HepG2 (cell line): ENCODE data around the gene SNRPD2. TPM values are rescaled to one million over a fixed set of nuclear protein-coding genes. Genes with fewer than 3 reads are reported as not detected.
A peak's percentile ranks its signal among the peaks of the same experiment; 100 is the strongest.

Experiments used
- BRD4 ChIP-seq: sonication (generic); formaldehyde crosslinking; IDR thresholded peaks from 2 replicates; pipeline ENCODE4 v1.4.0; 2020; ENCODE audit warnings: missing genetic modification reagents
- EZH2 ChIP-seq: conservative IDR thresholded peaks from 2 replicates; pipeline ENCODE4 v1.6.1; 2012; ENCODE audit warnings: mild to moderate bottlenecking, low read depth, low read length, moderate library complexity
- FOXP1 ChIP-seq, 2 experiments: fragments of 450-650 bp in 1 of 2; IDR thresholded peaks; 2 replicates each; pipeline ENCODE4 v1.6.1; 2017 to 2018; ENCODE audit warnings: antibody characterized with exemption in 1 of 2
- KAT8 ChIP-seq: IDR thresholded peaks from 2 replicates; pipeline ENCODE4 v1.6.1; 2016; ENCODE audit warnings: missing genetic modification reagents, missing compliant biosample characterization
- MED1 ChIP-seq: sonication (generic); formaldehyde crosslinking; IDR thresholded peaks from 2 replicates; pipeline ENCODE4 v1.4.0; 2020; ENCODE audit warnings: missing genetic modification reagents
- POLR2A ChIP-seq, 2 experiments: IDR thresholded peaks; 2 replicates each; pipeline ENCODE4 v1.6.1; 2011; ENCODE audit warnings: low read depth in 2 of 2, low read length in 2 of 2, mild to moderate bottlenecking in 1 of 2, moderate library complexity in 1 of 2; ENCODE audit not compliant: insufficient read depth in 1 of 2
- RXRA ChIP-seq: sonication (generic); formaldehyde crosslinking; IDR thresholded peaks from 2 replicates; pipeline ENCODE4 v1.5.1; 2020; ENCODE audit warnings: missing genetic modification reagents
- SIX4 ChIP-seq: sonication (generic); formaldehyde crosslinking; IDR thresholded peaks from 2 replicates; pipeline ENCODE4 v1.4.0; 2020; ENCODE audit warnings: missing genetic modification reagents
- SRSF1 ChIP-seq: fragments of 200-400 bp; formaldehyde crosslinking; optimal IDR thresholded peaks from 2 replicates; pipeline ENCODE3; 2017; ENCODE audit warnings: mild to moderate bottlenecking, low read depth, low read length, moderate library complexity
- TP53 ChIP-seq: sonication (generic); formaldehyde crosslinking; conservative IDR thresholded peaks from 2 replicates; pipeline ENCODE4 v1.4.0; 2020; ENCODE audit warnings: missing genetic modification reagents
- ZIK1 ChIP-seq: sonication (generic); formaldehyde crosslinking; IDR thresholded peaks from 2 replicates; pipeline ENCODE4 v1.5.0; 2020; ENCODE audit warnings: mild to moderate bottlenecking, low read depth, missing genetic modification reagents, borderline replicate concordance
- ZNF280D ChIP-seq: sonication (generic); formaldehyde crosslinking; IDR thresholded peaks from 2 replicates; pipeline ENCODE4 v1.5.1; 2020; ENCODE audit warnings: mild to moderate bottlenecking, missing genetic modification reagents
- ZNF549 ChIP-seq: sonication (generic); formaldehyde crosslinking; IDR thresholded peaks from 2 replicates; pipeline ENCODE4 v1.5.0; 2020; ENCODE audit warnings: missing genetic modification reagents
- ZNF605 ChIP-seq: sonication (generic); formaldehyde crosslinking; IDR thresholded peaks from 2 replicates; pipeline ENCODE4 v1.8.0; 2022; ENCODE audit warnings: mild to moderate bottlenecking, missing genetic modification reagents
- polyA plus RNA-seq, 8 experiments: library from polyadenylated mRNA; depleted of rRNA in 3 of 8; stranded (reverse) in 7 of 8; unstranded in 1 of 8; fragments of >200 nt; fragmentation: Illumina TruSeq in 4 of 8; extraction: Trizol in 4 of 8; gene quantifications; 2 replicates each; pipeline versions ENCODE4 v1.2.1 to v1.2.3, GENCODE V29; 2011 to 2016; ENCODE audit warnings: low read depth in 4 of 8, missing spikeins in 1 of 8, mixed read lengths in 1 of 8; ENCODE audit not compliant: insufficient read depth in 1 of 8
- total RNA-seq, 5 experiments: library from RNA; depleted of rRNA; stranded (reverse); fragments of >200 nt; fragmentation: Illumina TruSeq; extraction: Trizol; gene quantifications; 2 replicates each; pipeline ENCODE4 v1.2.3, GENCODE V29; 2016; ENCODE audit warnings: low read depth in 1 of 5
- TF ChIP-seq, protein P1 (sequence below): sonication (generic); formaldehyde crosslinking; IDR thresholded peaks from 2 replicates; pipeline ENCODE4 v1.4.0; 2020; ENCODE audit warnings: missing genetic modification reagents; ENCODE audit errors: not compliant biosample characterization
- TF ChIP-seq, protein P2 (sequence below): IDR thresholded peaks from 2 replicates; pipeline ENCODE4 v1.6.1; 2016; ENCODE audit warnings: missing compliant biosample characterization, missing genetic modification reagents, borderline replicate concordance
- TF ChIP-seq, protein P3 (sequence below): sonication (generic); formaldehyde crosslinking; IDR thresholded peaks from 2 replicates; pipeline ENCODE4 v1.4.0; 2020; ENCODE audit warnings: missing genetic modification reagents, borderline replicate concordance
- TF ChIP-seq, protein P4 (sequence below): fragments of 450-650 bp; IDR thresholded peaks from 2 replicates; pipeline ENCODE4 v1.6.1; 2016

SNRPD2 gene
- total and polyA plus RNA-seq, 2 of the 13 experiments (the other 11 are each of a cell fraction or from before 2014, with no cell fraction given) = 299 to 485 TPM

GRCh38 chr19:45691516-45692186 lies at the start of gene SNRPD2 (continued):
- TF ChIP-seq ZNF549 (CRISPR knock-in tag) (no peak), ZNF280D (CRISPR knock-in tag) (no peak), BRD4 (CRISPR knock-in tag) (no peak), RXRA (CRISPR knock-in tag) (no peak), ZNF605 (CRISPR knock-in tag) (0 out of 2 replicates have a peak, but pooled peaks have one; percentile 2), TP53 (CRISPR knock-in tag) (no peak; the same call in 1 of the 2 replicates), ZIK1 (CRISPR knock-in tag) (no peak), SRSF1 (peak; percentile 95), POLR2A (IDR thresholded peaks at IDR 0.05; ENCODE audit: insufficient read depth in 1 of 2, low read depth in 2 of 2, low read length in 2 of 2) (peak; percentile 94 to 95), EZH2 (no peak), MED1 (CRISPR knock-in tag) (no peak), FOXP1 (IDR thresholded peaks at IDR 0.05) (no peak), FOXP1 (CRISPR knock-in tag; IDR thresholded peaks at IDR 0.05) (no peak), KAT8 (CRISPR knock-in tag) (peak; percentile 91), SIX4 (CRISPR knock-in tag) (no peak)
- TF ChIP-seq, protein P1, sequence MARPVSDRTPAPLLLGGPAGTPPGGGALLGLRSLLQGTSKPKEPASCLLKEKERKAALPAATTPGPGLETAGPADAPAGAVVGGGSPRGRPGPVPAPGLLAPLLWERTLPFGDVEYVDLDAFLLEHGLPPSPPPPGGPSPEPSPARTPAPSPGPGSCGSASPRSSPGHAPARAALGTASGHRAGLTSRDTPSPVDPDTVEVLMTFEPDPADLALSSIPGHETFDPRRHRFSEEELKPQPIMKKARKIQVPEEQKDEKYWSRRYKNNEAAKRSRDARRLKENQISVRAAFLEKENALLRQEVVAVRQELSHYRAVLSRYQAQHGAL = no peak
- TF ChIP-seq, protein P2, sequence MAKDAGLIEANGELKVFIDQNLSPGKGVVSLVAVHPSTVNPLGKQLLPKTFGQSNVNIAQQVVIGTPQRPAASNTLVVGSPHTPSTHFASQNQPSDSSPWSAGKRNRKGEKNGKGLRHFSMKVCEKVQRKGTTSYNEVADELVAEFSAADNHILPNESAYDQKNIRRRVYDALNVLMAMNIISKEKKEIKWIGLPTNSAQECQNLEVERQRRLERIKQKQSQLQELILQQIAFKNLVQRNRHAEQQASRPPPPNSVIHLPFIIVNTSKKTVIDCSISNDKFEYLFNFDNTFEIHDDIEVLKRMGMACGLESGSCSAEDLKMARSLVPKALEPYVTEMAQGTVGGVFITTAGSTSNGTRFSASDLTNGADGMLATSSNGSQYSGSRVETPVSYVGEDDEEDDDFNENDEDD (CRISPR knock-in tag) = no peak
- TF ChIP-seq, protein P3, sequence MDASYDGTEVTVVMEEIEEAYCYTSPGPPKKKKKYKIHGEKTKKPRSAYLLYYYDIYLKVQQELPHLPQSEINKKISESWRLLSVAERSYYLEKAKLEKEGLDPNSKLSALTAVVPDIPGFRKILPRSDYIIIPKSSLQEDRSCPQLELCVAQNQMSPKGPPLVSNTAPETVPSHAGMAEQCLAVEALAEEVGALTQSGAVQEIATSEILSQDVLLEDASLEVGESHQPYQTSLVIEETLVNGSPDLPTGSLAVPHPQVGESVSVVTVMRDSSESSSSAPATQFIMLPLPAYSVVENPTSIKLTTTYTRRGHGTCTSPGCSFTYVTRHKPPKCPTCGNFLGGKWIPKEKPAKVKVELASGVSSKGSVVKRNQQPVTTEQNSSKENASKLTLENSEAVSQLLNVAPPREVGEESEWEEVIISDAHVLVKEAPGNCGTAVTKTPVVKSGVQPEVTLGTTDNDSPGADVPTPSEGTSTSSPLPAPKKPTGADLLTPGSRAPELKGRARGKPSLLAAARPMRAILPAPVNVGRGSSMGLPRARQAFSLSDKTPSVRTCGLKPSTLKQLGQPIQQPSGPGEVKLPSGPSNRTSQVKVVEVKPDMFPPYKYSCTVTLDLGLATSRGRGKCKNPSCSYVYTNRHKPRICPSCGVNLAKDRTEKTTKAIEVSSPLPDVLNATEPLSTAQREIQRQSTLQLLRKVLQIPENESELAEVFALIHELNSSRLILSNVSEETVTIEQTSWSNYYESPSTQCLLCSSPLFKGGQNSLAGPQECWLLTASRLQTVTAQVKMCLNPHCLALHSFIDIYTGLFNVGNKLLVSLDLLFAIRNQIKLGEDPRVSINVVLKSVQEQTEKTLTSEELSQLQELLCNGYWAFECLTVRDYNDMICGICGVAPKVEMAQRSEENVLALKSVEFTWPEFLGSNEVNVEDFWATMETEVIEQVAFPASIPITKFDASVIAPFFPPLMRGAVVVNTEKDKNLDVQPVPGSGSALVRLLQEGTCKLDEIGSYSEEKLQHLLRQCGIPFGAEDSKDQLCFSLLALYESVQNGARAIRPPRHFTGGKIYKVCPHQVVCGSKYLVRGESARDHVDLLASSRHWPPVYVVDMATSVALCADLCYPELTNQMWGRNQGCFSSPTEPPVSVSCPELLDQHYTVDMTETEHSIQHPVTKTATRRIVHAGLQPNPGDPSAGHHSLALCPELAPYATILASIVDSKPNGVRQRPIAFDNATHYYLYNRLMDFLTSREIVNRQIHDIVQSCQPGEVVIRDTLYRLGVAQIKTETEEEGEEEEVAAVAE (CRISPR knock-in tag) = no peak
- TF ChIP-seq, protein P4, sequence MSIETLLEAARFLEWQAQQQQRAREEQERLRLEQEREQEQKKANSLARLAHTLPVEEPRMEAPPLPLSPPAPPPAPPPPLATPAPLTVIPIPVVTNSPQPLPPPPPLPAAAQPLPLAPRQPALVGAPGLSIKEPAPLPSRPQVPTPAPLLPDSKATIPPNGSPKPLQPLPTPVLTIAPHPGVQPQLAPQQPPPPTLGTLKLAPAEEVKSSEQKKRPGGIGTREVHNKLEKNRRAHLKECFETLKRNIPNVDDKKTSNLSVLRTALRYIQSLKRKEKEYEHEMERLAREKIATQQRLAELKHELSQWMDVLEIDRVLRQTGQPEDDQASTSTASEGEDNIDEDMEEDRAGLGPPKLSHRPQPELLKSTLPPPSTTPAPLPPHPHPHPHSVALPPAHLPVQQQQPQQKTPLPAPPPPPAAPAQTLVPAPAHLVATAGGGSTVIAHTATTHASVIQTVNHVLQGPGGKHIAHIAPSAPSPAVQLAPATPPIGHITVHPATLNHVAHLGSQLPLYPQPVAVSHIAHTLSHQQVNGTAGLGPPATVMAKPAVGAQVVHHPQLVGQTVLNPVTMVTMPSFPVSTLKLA = peak; percentile 41; the same call in 1 of the 2 replicates
